ENCODE measurements around the gene PLEKHA5. TPM values are rescaled to one million over a fixed set of nuclear protein-coding genes. Genes with fewer than 3 reads are reported as not detected.
A peak's percentile ranks its signal among the peaks of the same experiment; 100 is the strongest.

Gene PLEKHA5
- total and polyA plus RNA-seq, 2 experiments from 2014 or later = 82.8 to 112 TPM

- no peak overlapping the region for H3K4me3 Mint-ChIP-seq
- peak overlapping the region; percentile 52 for H2AFZ ChIP-seq
- no peak overlapping the region for H3K4me3 ChIP-seq
- H3K27ac ChIP-seq (ENCODE audit: low read depth) = no peak overlapping the region
- peaks cover 13% of the 10 kb centered on the region; the same call in 2 of the 3 replicates for H3K9me3 Mint-ChIP-seq
- no peaks in the 10 kb centered on the region for H3K27me3 ChIP-seq (ENCODE audit: insufficient read depth)
- peaks cover 5% of the 10 kb centered on the region; the same call in 2 of the 3 replicates for H3K4me1 Mint-ChIP-seq
- H4K20me1 ChIP-seq (replicated peaks; ENCODE audit: insufficient read depth) = no peaks in the 10 kb centered on the region
- no peak for ATAC-seq
- no peaks in the 10 kb centered on the region for H3K79me2 ChIP-seq (replicated peaks; ENCODE audit: insufficient read depth)
- H3K36me3 Mint-ChIP-seq (ENCODE audit: low read depth) = peaks cover 11% of the 10 kb centered on the region
- no peak overlapping the region for H3K27ac Mint-ChIP-seq
- H3K27me3 Mint-ChIP-seq (ENCODE audit: insufficient read depth, low read depth, poor library complexity) = peaks cover 2% of the 10 kb centered on the region
- TF ChIP-seq POLR2AphosphoS5 (IDR thresholded peaks at IDR 0.05; ENCODE audit: low read depth) (no peak), ZNF462 (CRISPR knock-in tag; IDR thresholded peaks at IDR 0.05) (no peak), CREB1 (CRISPR knock-in tag; IDR thresholded peaks at IDR 0.05; ENCODE audit: low read depth) (no peak), ZNF331 (CRISPR knock-in tag; IDR thresholded peaks at IDR 0.05; ENCODE audit: low read depth) (no peak), EZH2phosphoT487 (IDR thresholded peaks at IDR 0.05; ENCODE audit: unreplicated experiment) (no peak), JUNB (IDR thresholded peaks at IDR 0.05; ENCODE audit: unreplicated experiment) (no peak), EZH2 (IDR thresholded peaks at IDR 0.05; ENCODE audit: low read depth, unreplicated experiment) (no peak), NANOG (IDR thresholded peaks at IDR 0.05; ENCODE audit: borderline replicate concordance) (no peak), ETS1 (IDR thresholded peaks at IDR 0.05) (no peak), REST (IDR thresholded peaks at IDR 0.05; ENCODE audit: unreplicated experiment) (no peak), STAT1 (IDR thresholded peaks at IDR 0.05; ENCODE audit: unreplicated experiment) (no peak)
- no peaks in the 10 kb centered on the region for H3K36me3 ChIP-seq (ENCODE audit: insufficient read depth)
- H3K9me2 ChIP-seq (ENCODE audit: insufficient read depth) = 0 out of 2 replicates have a peak, but pooled peaks cover 3% of the 10 kb centered on the region
- no peaks in the 10 kb centered on the region; the same call in 1 of the 2 replicates for H3K4me1 ChIP-seq (ENCODE audit: insufficient read depth)
- no peaks in the 10 kb centered on the region for H3F3A ChIP-seq (replicated peaks; ENCODE audit: low read depth)
- H3K4me2 ChIP-seq = no peak overlapping the region
- no peak for DNase-seq (ENCODE audit: low spot score)
These were observed 293.8 kb downstream of the PLEKHA5 start for GRCh38 chr12:19423166-19423930.

Measured in GM23338 (cell line).